HK-2 (cell line): ENCODE data around the gene ZNF525.
A peak's percentile ranks its signal among the peaks of the same experiment; 100 is the strongest.
"Not testable (repeated sequence)": the region's sequence is repeated elsewhere in the genome, so short reads cannot be mapped to it uniquely, and the experiment has no call there.

Experiments
- DNase-seq: peaks from one replicate; pipeline ENCODE4 v3.0.0-alpha.2; 2018; ENCODE audit not compliant: unreplicated experiment

The ZNF525 gene

GRCh38 chr19:53365134-53365898 is at the start of gene ZNF525:
ZNF525 (plus strand) TSS chr19:53365705; CDS start chr19:53372282, 6,577 bp downstream.
- peak; percentile 88 for DNase-seq

GRCh38 chr19:53328967-53329366 is 36.5 kb upstream of the ZNF525 start:
- DNase-seq: no peak

GRCh38 chr19:53332484-53332883 is 33.0 kb upstream of the ZNF525 start:
- no peak for DNase-seq

GRCh38 chr19:53333066-53333462 is 32.4 kb upstream of the ZNF525 start:
- DNase-seq: peak; percentile 52

GRCh38 chr19:53333463-53334449 is 31.7 kb upstream of the ZNF525 start, which contains the start of gene ZNF845:
ZNF845 (plus strand) TSS chr19:53333749; CDS start chr19:53341308, 7,559 bp downstream.
- DNase-seq: peak; percentile 95

- DNase-seq: not testable (repeated sequence)
Observed at GRCh38 chr19:53344403-53344802, 21.1 kb upstream of the ZNF525 start.

- DNase-seq: no peak
Observed at GRCh38 chr19:53355739-53356138, 9.8 kb upstream of the ZNF525 start.

- no peak for DNase-seq
Observed at GRCh38 chr19:53357821-53358581, 7.5 kb upstream of the ZNF525 start.

- not testable (repeated sequence) for DNase-seq
Observed at GRCh38 chr19:53360056-53360455, 5.4 kb upstream of the ZNF525 start.

GRCh38 chr19:53365899-53366493 is 491 bp downstream of the ZNF525 start:
- peak; percentile 44 for DNase-seq

GRCh38 chr19:53372196-53372595 is 6.7 kb downstream of the ZNF525 start:
- no peak for DNase-seq

- DNase-seq: no peak
Observed at GRCh38 chr19:53374288-53374687, 8.8 kb downstream of the ZNF525 start.

- no peak for DNase-seq
Observed at GRCh38 chr19:53374743-53375142, 9.2 kb downstream of the ZNF525 start.

- DNase-seq: no peak
Observed at GRCh38 chr19:53381376-53381775, 15.9 kb downstream of the ZNF525 start.

- no peak for DNase-seq
Observed at GRCh38 chr19:53388168-53388567, 22.7 kb downstream of the ZNF525 start.

- no peak for DNase-seq
Observed at GRCh38 chr19:53388904-53389303, 23.4 kb downstream of the ZNF525 start.

- DNase-seq: no peak
Observed at GRCh38 chr19:53389571-53389970, 24.1 kb downstream of the ZNF525 start.

- DNase-seq: no peak
Observed at GRCh38 chr19:53389978-53390377, 24.5 kb downstream of the ZNF525 start.

- DNase-seq: no peak
Observed at GRCh38 chr19:53394522-53394973, 29.0 kb downstream of the ZNF525 start.

GRCh38 chr19:53394974-53395839 is 29.7 kb downstream of the ZNF525 start, which contains the start of gene ZNF765:
ZNF765 (plus strand) TSS chr19:53395149; CDS start chr19:53398016, 2,867 bp downstream.
- DNase-seq: peak; percentile 91
